Heart right ventricle (tissue), 16 donors: Measurements from ENCODE around the gene VSTM2B. TPM values are rescaled to one million over a fixed set of nuclear protein-coding genes. Genes with fewer than 3 reads are reported as not detected.
"Not testable (repeated sequence)": the region's sequence is repeated elsewhere in the genome, so short reads cannot be mapped to it uniquely, and the experiment has no call there.

Experiments used
- ATAC-seq, 8 donors: fragments of 200-7000 bp; cut with Tn5 transposase; one replicate each; pipeline ENCODE4 v1.9.1; 2020; ENCODE audit warnings: mild to moderate bottlenecking in 8 of 8, moderate library complexity in 8 of 8, moderate number of reproducible peaks in 1 of 8
- DNase-seq, 2 donors: peaks; one replicate each; pipeline ENCODE4 v3.0.0-alpha.2; 2020
- H3K27ac ChIP-seq, 10 donors: fragments of 200-600 bp; sonication (generic) in 2 of 10; one replicate each; pipeline versions ENCODE4 v1.5.0 to v1.8.0; 2020 to 2022; ENCODE audit warnings: mild to moderate bottlenecking in 3 of 10
- H3K27me3 ChIP-seq, 7 donors: fragments of 200-600 bp; one replicate each; pipeline ENCODE4 v1.8.0; 2021 to 2022; ENCODE audit warnings: mild to moderate bottlenecking in 2 of 7
- H3K36me3 ChIP-seq, 9 donors: fragments of 200-600 bp; sonication (generic) in 1 of 9; one replicate each; pipeline versions ENCODE4 v1.5.0 to v1.8.0; 2020 to 2022; ENCODE audit warnings: mild to moderate bottlenecking in 2 of 9
- H3K4me1 ChIP-seq, 9 donors: fragments of 200-600 bp; sonication (generic) in 1 of 9; one replicate each; pipeline versions ENCODE4 v1.5.0 to v1.8.0; 2020 to 2022; ENCODE audit warnings: mild to moderate bottlenecking in 4 of 9
- H3K4me3 ChIP-seq, 10 donors: fragments of 200-600 bp; sonication (generic) in 2 of 10; one replicate each; pipeline versions ENCODE4 v1.5.0 to v1.8.0; 2020 to 2022; ENCODE audit warnings: mild to moderate bottlenecking in 7 of 10, moderate library complexity in 2 of 10
- H3K9me3 ChIP-seq, 11 donors: fragments of 200-600 bp in 10 of 11; sonication (generic) in 2 of 11; one replicate each; pipeline versions ENCODE4 v1.5.0 to v1.8.0; 2013 to 2022; ENCODE audit warnings: mild to moderate bottlenecking in 2 of 11, control low read depth in 1 of 11, moderate library complexity in 1 of 11
- WGBS, 2 donors: extraction: QIAGEN DNeasy Blood & Tissue Kit; methylation state at CpG; one replicate each; pipeline ENCODE4 v1.1.7; 2013; ENCODE audit warnings: inconsistent platforms in 1 of 2; 5-methylcytosine and 5-hydroxymethylcytosine counted together
- intact Hi-C, 10 donors: fragments of 100-400 bp; cut with DNase I; formaldehyde crosslinking; loops; one replicate each; pipeline versions ENCODE4 v1.11.1 to v1.14.2; 2022
- polyA plus RNA-seq, 2 donors: library from polyadenylated mRNA; stranded (reverse); fragments of 200-250 nt; gene quantifications; one replicate each; pipeline ENCODE4 v1.2.3, GENCODE V29; 2013
- total RNA-seq, 10 donors: library from RNA; stranded (reverse); fragmentation: NEBNext Ultra II Directional in 3 of 10; extraction: Animal tissue kit (Norgen Biotek cat#: 25700) in 3 of 10; gene quantifications; one replicate each; pipeline versions ENCODE4 v1.2.1 to v1.2.4, GENCODE V29; 2021 to 2023
- TF ChIP-seq, protein P1 (sequence below), 9 donors: fragments of 200-600 bp; sonication (generic) in 2 of 9; IDR thresholded peaks; one replicate each; pipeline versions ENCODE4 v1.5.0 to v1.8.0; 2021 to 2022; ENCODE audit warnings: antibody characterized with exemption in 9 of 9, mild to moderate bottlenecking in 5 of 9, moderate library complexity in 1 of 9
- donor health status: Arrhythmogenic right ventricular cardiomyopathy.
- donor health status: ischemic (EF 13 %, LVEDD 7.1; RV severe dilation, severe dysfunction).
- donor health status: healthy with polysubstance abuse.
- donor health status: DM: no; HTN: yes; CAD: no.
- donor health status: DM: no; HTN: no; CAD: no.
- donor health status: ischemic (EF 25% LVEDD 6.9; RV normal size, moderate dysfunction).
- donor health status: ischemic (EF 25% LVEDD 5.7; RV mildly dilated, moderate dysfunction).
- donor health status: healthy.
- donor health status: DM: yes; HTN: yes; CAD: no.
- donor health status: Ischemic cardiomyopathy.
- donor health status: ischemic (EF 35%, LVEDD 5.7; RV mildly dilated, moderate dysfunction).
- donor health status: nonischemic (EF 11% LVEDD 7.7; RV severe dilation, severe dysfunction).
- donor health status: DM: yes; HTN: yes; CAD: no.
- donor health status: PGD.
- donor health status: ischemic (EF 29% LVEDD 5.4; RV normal size, mild dysfunction).
- donor health status: nonischemic (EF 23%, LVEDD 6.1; RV moderate dilation, normal function).

VSTM2B gene
- total and polyA plus RNA-seq, 12 donors = not detected

DNA sequence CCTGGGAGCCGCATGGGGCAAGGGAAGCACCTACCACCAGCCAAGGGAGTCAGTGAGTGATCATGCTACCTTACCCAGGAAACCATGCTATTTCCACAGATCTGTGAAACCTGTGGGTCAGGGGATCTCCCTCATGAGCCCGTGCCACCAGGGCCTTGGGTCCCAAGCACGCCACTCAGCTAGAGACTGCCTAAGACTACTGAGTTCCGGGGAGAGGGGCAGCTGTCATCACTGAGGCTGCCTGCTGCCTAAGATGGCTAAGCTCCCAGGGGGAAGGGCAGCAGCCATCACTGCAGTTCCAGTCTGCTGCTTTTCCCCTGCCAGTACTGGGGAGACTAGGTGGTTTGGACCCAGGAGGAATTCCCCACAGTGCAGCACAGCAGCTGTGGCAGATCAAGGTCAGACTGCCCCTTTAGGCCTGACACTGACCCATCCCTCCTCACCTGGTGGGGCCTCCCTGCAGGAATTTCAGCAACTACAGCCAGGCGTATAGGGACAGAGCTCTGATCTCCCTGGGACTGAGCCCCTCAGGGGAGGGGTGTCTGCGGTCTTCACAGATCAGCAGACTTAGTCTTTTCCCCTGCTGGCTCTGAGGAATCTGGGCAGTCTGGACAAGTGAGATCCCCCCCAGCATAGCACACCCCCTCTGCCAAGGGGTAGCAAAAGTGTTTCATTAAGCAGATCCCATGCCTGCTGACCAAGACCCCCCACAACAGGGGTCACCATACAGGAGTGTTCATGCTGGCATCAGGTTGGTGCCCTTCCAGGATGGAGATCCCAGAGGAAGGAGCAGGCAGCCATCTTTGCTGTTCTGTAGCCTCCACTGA lies 26.9 kb downstream of the VSTM2B start:
- H3K36me3 ChIP-seq = no peaks in the 10 kb centered on the region
- H3K4me3 ChIP-seq = no peak overlapping the region
- H3K4me1 ChIP-seq = no peaks in the 10 kb centered on the region
- H3K27ac ChIP-seq = no peak overlapping the region
- WGBS, 2 donors = 57 to 72% methylated on average over 6 of the region's 6 CpGs
- H3K27me3 ChIP-seq = peaks cover 0 to 19% (median under 1%) of the 10 kb centered on the region in 7 donors
- TF ChIP-seq, protein P1, sequence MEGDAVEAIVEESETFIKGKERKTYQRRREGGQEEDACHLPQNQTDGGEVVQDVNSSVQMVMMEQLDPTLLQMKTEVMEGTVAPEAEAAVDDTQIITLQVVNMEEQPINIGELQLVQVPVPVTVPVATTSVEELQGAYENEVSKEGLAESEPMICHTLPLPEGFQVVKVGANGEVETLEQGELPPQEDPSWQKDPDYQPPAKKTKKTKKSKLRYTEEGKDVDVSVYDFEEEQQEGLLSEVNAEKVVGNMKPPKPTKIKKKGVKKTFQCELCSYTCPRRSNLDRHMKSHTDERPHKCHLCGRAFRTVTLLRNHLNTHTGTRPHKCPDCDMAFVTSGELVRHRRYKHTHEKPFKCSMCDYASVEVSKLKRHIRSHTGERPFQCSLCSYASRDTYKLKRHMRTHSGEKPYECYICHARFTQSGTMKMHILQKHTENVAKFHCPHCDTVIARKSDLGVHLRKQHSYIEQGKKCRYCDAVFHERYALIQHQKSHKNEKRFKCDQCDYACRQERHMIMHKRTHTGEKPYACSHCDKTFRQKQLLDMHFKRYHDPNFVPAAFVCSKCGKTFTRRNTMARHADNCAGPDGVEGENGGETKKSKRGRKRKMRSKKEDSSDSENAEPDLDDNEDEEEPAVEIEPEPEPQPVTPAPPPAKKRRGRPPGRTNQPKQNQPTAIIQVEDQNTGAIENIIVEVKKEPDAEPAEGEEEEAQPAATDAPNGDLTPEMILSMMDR (IDR thresholded peaks at IDR 0.05) = no peak
- intact Hi-C loops = no loop called here
- H3K9me3 ChIP-seq = peaks cover 0 to 46% (median 12%) of the 10 kb centered on the region in 11 donors
- no peak for DNase-seq
- ATAC-seq = no peak

- DNase-seq (no peak), ATAC-seq (no peak)
- Histone ChIP-seq H3K36me3 (no peaks in the 10 kb centered on the region), H3K4me3 (no peak overlapping the region), H3K27ac (no peak overlapping the region), H3K27me3 (peaks cover 0 to 19% (median 0%) of the 10 kb centered on the region in 7 donors), H3K4me1 (no peaks in the 10 kb centered on the region), H3K9me3 (peaks cover 0 to 59% (median 16%) of the 10 kb centered on the region in 11 donors)
- TF ChIP-seq, protein P1 (IDR thresholded peaks at IDR 0.05) = no peak
- intact Hi-C loops = no loop called here
- WGBS, 2 donors = 96 to 100% methylated on average over 1 of the region's 1 CpG
Observed at GRCh38 chr19:29554149-29554548, 28.4 kb downstream of the VSTM2B start.

DNA sequence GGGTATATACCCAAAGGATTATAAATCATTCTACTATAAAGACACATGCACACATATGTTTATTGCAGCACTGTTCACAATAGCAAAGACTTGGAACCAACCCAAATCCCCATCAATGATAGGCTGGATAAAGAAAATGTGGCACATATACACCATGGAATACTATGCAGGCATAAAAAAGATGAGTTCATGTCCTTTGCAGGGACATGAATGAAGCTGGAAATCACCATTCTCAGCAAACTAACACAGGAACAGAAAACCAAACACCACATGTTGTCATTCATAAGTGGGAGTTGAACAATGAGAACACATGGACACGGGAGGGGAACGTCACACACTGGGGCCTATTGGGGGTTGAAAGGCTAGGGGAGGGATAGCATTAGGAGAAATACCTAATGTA lies 33.3 kb downstream of the VSTM2B start:
- ATAC-seq, H3K4me3 ChIP-seq, H3K4me1 ChIP-seq, DNase-seq, H3K27ac ChIP-seq, H3K36me3 ChIP-seq, intact Hi-C loops: not testable (repeated sequence)
- 77 to 85% methylated on average over 2 of the region's 2 CpGs for WGBS, 2 donors
- Histone ChIP-seq H3K9me3 (peaks cover 0 to 64% (median 23%) of the 10 kb centered on the region in 11 donors), H3K27me3 (peaks cover 0 to 14% (median 4%) of the 10 kb centered on the region in 7 donors)

DNA sequence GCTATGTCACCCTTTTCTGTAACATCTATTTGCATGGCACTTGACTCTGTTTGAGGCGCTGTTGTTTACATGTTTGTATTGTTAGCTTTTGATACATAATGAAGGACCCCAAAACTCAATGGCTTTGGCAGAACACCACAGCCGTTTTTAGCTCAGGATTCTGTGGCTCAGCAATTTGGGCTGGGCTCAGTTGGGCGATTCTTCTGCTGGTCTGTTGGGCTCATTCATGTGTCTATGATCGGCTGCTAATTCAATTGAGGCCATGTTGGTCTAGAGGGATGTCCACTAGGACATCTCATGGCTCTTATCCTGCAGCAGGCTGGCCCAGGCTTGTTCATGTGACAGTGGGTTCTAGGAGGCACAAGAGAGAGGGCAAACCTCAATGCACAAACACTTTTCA lies 33.9 kb downstream of the VSTM2B start:
- TF ChIP-seq, protein P1 (IDR thresholded peaks at IDR 0.05) = no peak
- H3K36me3 ChIP-seq = no peaks in the 10 kb centered on the region
- 81 to 82% methylated on average over 4 of the region's 4 CpGs for WGBS, 2 donors
- H3K4me3 ChIP-seq = no peak overlapping the region
- peaks cover 0 to 57% (median 17%) of the 10 kb centered on the region in 11 donors for H3K9me3 ChIP-seq
- DNase-seq (no peak), ATAC-seq (no peak)
- intact Hi-C loops = no loop called here
- H3K27ac ChIP-seq = no peak overlapping the region
- peaks cover 0 to 14% (median 8%) of the 10 kb centered on the region in 7 donors for H3K27me3 ChIP-seq
- H3K4me1 ChIP-seq = no peaks in the 10 kb centered on the region
